Karpas-422 (cell line): ENCODE data around the gene APAF1. TPM values are rescaled to one million over a fixed set of nuclear protein-coding genes. Genes with fewer than 3 reads are reported as not detected.
"Not testable (repeated sequence)": the region's sequence is repeated elsewhere in the genome, so short reads cannot be mapped to it uniquely, and the experiment has no call there.

Experiments used
- DNase-seq: peaks from one replicate; pipeline ENCODE4 v3.0.0-alpha.2; 2015
- H2AFZ ChIP-seq: fragments of 200-600 bp; sonication (generic); 2 replicates; pipeline ENCODE4 v1.6.1; 2014; ENCODE audit warnings: antibody characterized with exemption, low read length, mixed read lengths
- H3K27ac ChIP-seq: fragments of 200-600 bp; sonication (generic); 2 replicates; pipeline ENCODE4 v1.5.1; 2014; ENCODE audit warnings: mild to moderate bottlenecking, low read length, moderate library complexity
- H3K27me3 ChIP-seq: fragments of 200-600 bp; sonication (generic); 2 replicates; pipeline ENCODE4 v1.6.1; 2014; ENCODE audit warnings: low read length, mixed read lengths
- H3K36me3 ChIP-seq: fragments of 200-600 bp; sonication (generic); 2 replicates; pipeline ENCODE4 v1.6.1; 2014; ENCODE audit warnings: low read length, mixed read lengths; ENCODE audit not compliant: insufficient read depth
- H3K4me1 ChIP-seq: fragments of 200-600 bp; sonication (generic); 2 replicates; pipeline ENCODE4 v1.6.1; 2014; ENCODE audit warnings: mild to moderate bottlenecking, low read length, mixed read lengths
- H3K4me2 ChIP-seq: fragments of 200-600 bp; sonication (generic); 2 replicates; pipeline ENCODE4 v1.6.1; 2014; ENCODE audit warnings: low read length, low read depth, mild to moderate bottlenecking; ENCODE audit not compliant: poor library complexity, severe bottlenecking
- H3K4me3 ChIP-seq: fragments of 200-600 bp; sonication (generic); 2 replicates; pipeline ENCODE4 v1.5.1; 2014; ENCODE audit warnings: mild to moderate bottlenecking, antibody characterized with exemption, low read length, mixed read lengths
- H3K79me2 ChIP-seq: fragments of 200-600 bp; sonication (generic); 2 replicates; pipeline ENCODE4 v1.6.1; 2014; ENCODE audit warnings: mild to moderate bottlenecking, low read length, mixed read lengths
- H3K9ac ChIP-seq: fragments of 200-600 bp; sonication (generic); 2 replicates; pipeline ENCODE4 v1.6.0; 2014; ENCODE audit warnings: low read length
- H3K9me2 ChIP-seq: fragments of 200-600 bp; sonication (generic), shearing (Covaris generic); replicated peaks from 2 replicates; pipeline ENCODE4 v1.6.0; 2014; ENCODE audit warnings: mild to moderate bottlenecking, low read length, moderate library complexity; ENCODE audit not compliant: insufficient read depth
- H3K9me3 ChIP-seq: fragments of 300-700, 200-600 bp; sonication (generic); 2 replicates; pipeline ENCODE4 v1.6.1; 2014; ENCODE audit warnings: low read length, mixed read lengths
- H4K20me1 ChIP-seq: fragments of 200-600 bp; sonication (generic); 2 replicates; pipeline ENCODE4 v1.6.1; 2014; ENCODE audit warnings: mild to moderate bottlenecking, antibody characterized with exemption, low read length, low read depth; ENCODE audit not compliant: insufficient read depth
- total RNA-seq: library from RNA; depleted of rRNA; stranded (reverse); fragments of >200 nt; shearing (Covaris generic); gene quantifications from 2 replicates; pipeline ENCODE4 v1.2.3, GENCODE V29; 2014; ENCODE audit warnings: low replicate concordance; rRNA removed

The APAF1 gene
- total RNA-seq = 34.1 and 63.3 TPM in 2 replicates

GRCh38 chr12:98644712-98645571 is at the start of gene APAF1, which contains the start of gene IKBIP:
TSS of gene APAF1 (plus strand) at chr12:98645290. CDS start at chr12:98648360, 3,070 bp downstream.
TSS of gene IKBIP (minus strand) at chr12:98644788. CDS start at chr12:98644701, 87 bp downstream.
- Histone ChIP-seq H3K79me2 (peaks cover 87% of the 10 kb centered on the region), H3K36me3 (peaks cover 30% of the 10 kb centered on the region; the same call in 1 of the 2 replicates), H3K4me1 (peaks cover 44% of the 10 kb centered on the region)

GRCh38 chr12:98597313-98597712 is 47.8 kb upstream of the APAF1 start:
- H3K27ac ChIP-seq, H3K9ac ChIP-seq: not testable (repeated sequence)
- H4K20me1 ChIP-seq = peaks cover 32% of the 10 kb centered on the region

More at GRCh38 chr12:98644712-98645571, at the start of gene APAF1, which contains the start of gene IKBIP:
- H3K4me3 ChIP-seq = peak within 1 kb of the TSS; percentile 84
- H4K20me1 ChIP-seq = no peaks in the 10 kb centered on the region
- peak within 1 kb of the TSS; percentile 88 for H3K4me2 ChIP-seq
- peak; percentile 99 for DNase-seq
- peak within 1 kb of the TSS; percentile 96 for H3K9ac ChIP-seq
- no peaks in the 10 kb centered on the region for H3K9me2 ChIP-seq
- H3K27me3 ChIP-seq = no peaks in the 10 kb centered on the region
- H2AFZ ChIP-seq = peak within 1 kb of the TSS; percentile 73
- no peaks in the 10 kb centered on the region for H3K9me3 ChIP-seq
- peak within 1 kb of the TSS; percentile 83 for H3K27ac ChIP-seq

GRCh38 chr12:98601924-98602323 is 43.2 kb upstream of the APAF1 start:
- no peaks in the 10 kb centered on the region for H3K4me1 ChIP-seq
- H4K20me1 ChIP-seq = peaks cover 8% of the 10 kb centered on the region; the same call in 1 of the 2 replicates
- H3K27me3 ChIP-seq = no peaks in the 10 kb centered on the region
- no peak overlapping the region for H3K4me3 ChIP-seq
- peaks cover 15% of the 10 kb centered on the region for H3K79me2 ChIP-seq
- no peaks in the 10 kb centered on the region for H3K9me3 ChIP-seq
- no peak for DNase-seq
- no peaks in the 10 kb centered on the region for H3K9me2 ChIP-seq
- H3K36me3 ChIP-seq = peaks cover 54% of the 10 kb centered on the region
- H3K27ac ChIP-seq = no peak overlapping the region
- H2AFZ ChIP-seq = no peak overlapping the region
- no peak overlapping the region for H3K4me2 ChIP-seq
- no peak overlapping the region for H3K9ac ChIP-seq

More at GRCh38 chr12:98597313-98597712, 47.8 kb upstream of the APAF1 start:
- H3K9me3 ChIP-seq, H3K27me3 ChIP-seq, DNase-seq, H3K4me2 ChIP-seq, H3K9me2 ChIP-seq, H2AFZ ChIP-seq, H3K4me3 ChIP-seq: not testable (repeated sequence)
- H3K36me3 ChIP-seq = peaks cover 71% of the 10 kb centered on the region
- H3K4me1 ChIP-seq = peaks cover 20% of the 10 kb centered on the region
- H3K79me2 ChIP-seq = peaks cover 50% of the 10 kb centered on the region

GRCh38 chr12:98606359-98606988 is 38.6 kb upstream of the APAF1 start:
- H3K79me2 ChIP-seq = no peaks in the 10 kb centered on the region
- no peak overlapping the region for H3K27ac ChIP-seq
- peaks cover 20% of the 10 kb centered on the region for H3K36me3 ChIP-seq
- no peaks in the 10 kb centered on the region for H3K9me2 ChIP-seq
- 0 out of 2 replicates have a peak, but pooled peaks cover 4% of the 10 kb centered on the region for H4K20me1 ChIP-seq
- no peak overlapping the region for H3K4me2 ChIP-seq
- DNase-seq = no peak
- no peak overlapping the region for H3K4me3 ChIP-seq
- H2AFZ ChIP-seq = no peak overlapping the region
- H3K9ac ChIP-seq = no peak overlapping the region
- H3K27me3 ChIP-seq = no peaks in the 10 kb centered on the region
- H3K9me3 ChIP-seq = no peaks in the 10 kb centered on the region
- no peaks in the 10 kb centered on the region for H3K4me1 ChIP-seq

GRCh38 chr12:98610596-98610995 is 34.5 kb upstream of the APAF1 start:
- DNase-seq = no peak
- Histone ChIP-seq H3K9me2 (no peaks in the 10 kb centered on the region), H3K9ac (no peak overlapping the region), H3K4me2 (no peak overlapping the region), H3K27me3 (no peaks in the 10 kb centered on the region), H4K20me1 (no peaks in the 10 kb centered on the region), H3K79me2 (no peaks in the 10 kb centered on the region), H3K4me3 (no peak overlapping the region), H3K4me1 (peaks cover 33% of the 10 kb centered on the region), H3K9me3 (no peaks in the 10 kb centered on the region), H3K36me3 (no peaks in the 10 kb centered on the region; the same call in 1 of the 2 replicates), H2AFZ (no peak overlapping the region), H3K27ac (no peak overlapping the region)

- peak overlapping the region; percentile 62 for H3K4me2 ChIP-seq
- H3K27ac ChIP-seq = peak overlapping the region; percentile 87
- no peaks in the 10 kb centered on the region for H4K20me1 ChIP-seq
- peak; percentile 93 for DNase-seq
- H3K79me2 ChIP-seq = peaks cover 12% of the 10 kb centered on the region; the same call in 1 of the 2 replicates
- H3K27me3 ChIP-seq = no peaks in the 10 kb centered on the region
- H3K4me3 ChIP-seq = peak overlapping the region; percentile 39
- peak overlapping the region; percentile 54 for H3K9ac ChIP-seq
- no peaks in the 10 kb centered on the region; the same call in 1 of the 2 replicates for H3K36me3 ChIP-seq
- no peaks in the 10 kb centered on the region for H3K9me3 ChIP-seq
- peak overlapping the region; percentile 65; the same call in 1 of the 2 replicates for H2AFZ ChIP-seq
- H3K4me1 ChIP-seq = peaks cover 33% of the 10 kb centered on the region
- H3K9me2 ChIP-seq = no peaks in the 10 kb centered on the region
Measured at GRCh38 chr12:98612696-98613334, 32.3 kb upstream of the APAF1 start.

- Histone ChIP-seq H3K79me2 (peaks cover 49% of the 10 kb centered on the region), H3K4me3 (no peak overlapping the region), H3K9ac (no peak overlapping the region), H3K9me3 (no peaks in the 10 kb centered on the region), H3K27me3 (no peaks in the 10 kb centered on the region), H3K36me3 (peaks cover 4% of the 10 kb centered on the region; the same call in 1 of the 2 replicates), H4K20me1 (no peaks in the 10 kb centered on the region), H3K4me2 (no peak overlapping the region), H3K9me2 (no peaks in the 10 kb centered on the region), H3K4me1 (peaks cover 16% of the 10 kb centered on the region), H2AFZ (no peak overlapping the region), H3K27ac (no peak overlapping the region)
- DNase-seq = no peak
Measured at GRCh38 chr12:98618952-98619351, 26.1 kb upstream of the APAF1 start.
